Measurements from ENCODE around the gene SPACDR. TPM values are rescaled to one million over a fixed set of nuclear protein-coding genes. Genes with fewer than 3 reads are reported as not detected.

Gene SPACDR
- total and polyA plus RNA-seq, 9 of the 15 experiments (the other 6 are each of a cell fraction or from before 2014, with no cell fraction given), result 0.07 to 0.55 (median 0.14) TPM; not detected in 1

DNA sequence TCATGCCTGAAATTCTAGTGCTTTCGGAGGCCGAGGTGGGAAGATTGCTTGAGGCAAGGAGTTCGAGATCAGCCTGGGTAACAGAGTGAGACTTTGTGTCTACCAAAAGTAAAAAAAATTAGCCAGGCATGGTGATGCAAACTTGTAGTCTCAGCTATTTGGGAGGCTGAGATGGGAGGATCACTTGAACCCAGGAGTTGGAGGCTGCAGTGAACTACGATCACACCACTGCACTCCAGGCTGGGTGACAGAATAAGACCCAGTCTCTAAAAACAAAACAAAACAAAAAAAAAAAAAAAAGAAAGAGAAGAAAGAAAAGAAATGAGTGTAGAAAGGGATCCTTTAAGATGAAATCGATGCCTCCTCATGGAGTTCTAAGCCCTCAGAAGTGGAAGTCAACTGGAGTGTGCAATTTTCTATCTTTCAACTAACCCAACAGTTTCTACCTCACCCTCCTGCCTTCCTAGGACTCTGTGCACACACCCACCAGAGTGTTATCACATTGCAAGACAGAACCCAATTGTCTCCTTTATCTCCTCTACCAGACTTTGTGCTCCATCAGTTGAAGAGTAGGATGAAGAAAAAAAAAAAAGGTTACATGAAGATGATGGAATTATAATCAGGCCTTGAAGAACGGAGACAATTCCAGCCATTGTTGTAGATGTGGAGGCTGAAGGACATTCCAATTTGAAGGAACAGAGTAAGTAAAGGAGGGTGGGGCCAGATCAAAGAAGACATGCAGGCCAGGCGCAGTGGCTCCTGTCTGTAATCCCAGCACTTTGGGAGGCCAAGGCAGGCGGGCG lies 46.6 kb upstream of the SPACDR start (continued):
- TF ChIP-seq HNRNPH1 (optimal IDR thresholded peaks at IDR 0.05; ENCODE audit: low read depth, low read length) (no peak), SMC3 (conservative IDR thresholded peaks at IDR 0.05; ENCODE audit: insufficient read depth, low read depth, low read length) (no peak), ZNF551 (CRISPR knock-in tag; IDR thresholded peaks at IDR 0.05) (no peak), MED1 (CRISPR knock-in tag; IDR thresholded peaks at IDR 0.05; ENCODE audit: borderline replicate concordance) (no peak), ZSCAN32 (CRISPR knock-in tag; IDR thresholded peaks at IDR 0.05) (no peak), KLF1 (tag; IDR thresholded peaks at IDR 0.05) (no peak), ZNF134 (CRISPR knock-in tag; conservative IDR thresholded peaks at IDR 0.05) (peak; percentile 89), STAG1 (CRISPR knock-in tag; IDR thresholded peaks at IDR 0.05; ENCODE audit: borderline replicate concordance) (no peak), ZNF77 (CRISPR knock-in tag; IDR thresholded peaks at IDR 0.05) (no peak), POLR2B (IDR thresholded peaks at IDR 0.05; ENCODE audit: low read depth, partially characterized antibody) (no peak), GABPB1 (CRISPR knock-in tag; IDR thresholded peaks at IDR 0.05) (no peak), SIN3B (IDR thresholded peaks at IDR 0.05; ENCODE audit: low read depth) (no peak), FOXJ3 (CRISPR knock-in tag; IDR thresholded peaks at IDR 0.05) (no peak), KHSRP (IDR thresholded peaks at IDR 0.05) (no peak), PHF21A (IDR thresholded peaks at IDR 0.05; ENCODE audit: borderline replicate concordance, low read depth) (no peak), ELF4 (CRISPR knock-in tag; IDR thresholded peaks at IDR 0.05) (peak; percentile 82), NFXL1 (CRISPR knock-in tag; IDR thresholded peaks at IDR 0.05) (no peak)
- TF ChIP-seq, protein P1, sequence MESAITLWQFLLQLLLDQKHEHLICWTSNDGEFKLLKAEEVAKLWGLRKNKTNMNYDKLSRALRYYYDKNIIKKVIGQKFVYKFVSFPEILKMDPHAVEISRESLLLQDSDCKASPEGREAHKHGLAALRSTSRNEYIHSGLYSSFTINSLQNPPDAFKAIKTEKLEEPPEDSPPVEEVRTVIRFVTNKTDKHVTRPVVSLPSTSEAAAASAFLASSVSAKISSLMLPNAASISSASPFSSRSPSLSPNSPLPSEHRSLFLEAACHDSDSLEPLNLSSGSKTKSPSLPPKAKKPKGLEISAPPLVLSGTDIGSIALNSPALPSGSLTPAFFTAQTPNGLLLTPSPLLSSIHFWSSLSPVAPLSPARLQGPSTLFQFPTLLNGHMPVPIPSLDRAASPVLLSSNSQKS (CRISPR knock-in tag; IDR thresholded peaks at IDR 0.05), result no peak
- TF ChIP-seq, protein P2, sequence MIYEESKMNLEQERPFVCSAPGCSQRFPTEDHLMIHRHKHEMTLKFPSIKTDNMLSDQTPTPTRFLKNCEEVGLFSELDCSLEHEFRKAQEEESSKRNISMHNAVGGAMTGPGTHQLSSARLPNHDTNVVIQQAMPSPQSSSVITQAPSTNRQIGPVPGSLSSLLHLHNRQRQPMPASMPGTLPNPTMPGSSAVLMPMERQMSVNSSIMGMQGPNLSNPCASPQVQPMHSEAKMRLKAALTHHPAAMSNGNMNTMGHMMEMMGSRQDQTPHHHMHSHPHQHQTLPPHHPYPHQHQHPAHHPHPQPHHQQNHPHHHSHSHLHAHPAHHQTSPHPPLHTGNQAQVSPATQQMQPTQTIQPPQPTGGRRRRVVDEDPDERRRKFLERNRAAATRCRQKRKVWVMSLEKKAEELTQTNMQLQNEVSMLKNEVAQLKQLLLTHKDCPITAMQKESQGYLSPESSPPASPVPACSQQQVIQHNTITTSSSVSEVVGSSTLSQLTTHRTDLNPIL (CRISPR knock-in tag; IDR thresholded peaks at IDR 0.05), result no peak
- TF ChIP-seq, protein P3, sequence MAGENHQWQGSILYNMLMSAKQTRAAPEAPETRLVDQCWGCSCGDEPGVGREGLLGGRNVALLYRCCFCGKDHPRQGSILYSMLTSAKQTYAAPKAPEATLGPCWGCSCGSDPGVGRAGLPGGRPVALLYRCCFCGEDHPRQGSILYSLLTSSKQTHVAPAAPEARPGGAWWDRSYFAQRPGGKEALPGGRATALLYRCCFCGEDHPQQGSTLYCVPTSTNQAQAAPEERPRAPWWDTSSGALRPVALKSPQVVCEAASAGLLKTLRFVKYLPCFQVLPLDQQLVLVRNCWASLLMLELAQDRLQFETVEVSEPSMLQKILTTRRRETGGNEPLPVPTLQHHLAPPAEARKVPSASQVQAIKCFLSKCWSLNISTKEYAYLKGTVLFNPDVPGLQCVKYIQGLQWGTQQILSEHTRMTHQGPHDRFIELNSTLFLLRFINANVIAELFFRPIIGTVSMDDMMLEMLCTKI (IDR thresholded peaks at IDR 0.05; ENCODE audit: partially characterized antibody), result no peak
- TF ChIP-seq, protein P4, sequence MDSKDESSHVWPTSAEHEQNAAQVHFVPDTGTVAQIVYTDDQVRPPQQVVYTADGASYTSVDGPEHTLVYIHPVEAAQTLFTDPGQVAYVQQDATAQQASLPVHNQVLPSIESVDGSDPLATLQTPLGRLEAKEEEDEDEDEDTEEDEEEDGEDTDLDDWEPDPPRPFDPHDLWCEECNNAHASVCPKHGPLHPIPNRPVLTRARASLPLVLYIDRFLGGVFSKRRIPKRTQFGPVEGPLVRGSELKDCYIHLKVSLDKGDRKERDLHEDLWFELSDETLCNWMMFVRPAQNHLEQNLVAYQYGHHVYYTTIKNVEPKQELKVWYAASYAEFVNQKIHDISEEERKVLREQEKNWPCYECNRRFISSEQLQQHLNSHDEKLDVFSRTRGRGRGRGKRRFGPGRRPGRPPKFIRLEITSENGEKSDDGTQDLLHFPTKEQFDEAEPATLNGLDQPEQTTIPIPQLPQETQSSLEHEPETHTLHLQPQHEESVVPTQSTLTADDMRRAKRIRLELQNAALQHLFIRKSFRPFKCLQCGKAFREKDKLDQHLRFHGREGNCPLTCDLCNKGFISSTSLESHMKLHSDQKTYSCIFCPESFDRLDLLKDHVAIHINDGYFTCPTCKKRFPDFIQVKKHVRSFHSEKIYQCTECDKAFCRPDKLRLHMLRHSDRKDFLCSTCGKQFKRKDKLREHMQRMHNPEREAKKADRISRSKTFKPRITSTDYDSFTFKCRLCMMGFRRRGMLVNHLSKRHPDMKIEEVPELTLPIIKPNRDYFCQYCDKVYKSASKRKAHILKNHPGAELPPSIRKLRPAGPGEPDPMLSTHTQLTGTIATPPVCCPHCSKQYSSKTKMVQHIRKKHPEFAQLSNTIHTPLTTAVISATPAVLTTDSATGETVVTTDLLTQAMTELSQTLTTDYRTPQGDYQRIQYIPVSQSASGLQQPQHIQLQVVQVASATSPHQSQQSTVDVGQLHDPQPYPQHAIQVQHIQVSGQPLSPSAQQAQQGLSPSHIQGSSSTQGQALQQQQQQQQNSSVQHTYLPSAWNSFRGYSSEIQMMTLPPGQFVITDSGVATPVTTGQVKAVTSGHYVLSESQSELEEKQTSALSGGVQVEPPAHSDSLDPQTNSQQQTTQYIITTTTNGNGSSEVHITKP (IDR thresholded peaks at IDR 0.05; ENCODE audit: partially characterized antibody), result peak; percentile 77

Data from K562 (cell line).